Esophagus muscularis mucosa (tissue), 3 donors: ENCODE data around the gene CTPS2.
"Not testable (repeated sequence)": the region's sequence is repeated elsewhere in the genome, so short reads cannot be mapped to it uniquely, and the experiment has no call there.

Source experiments
- POLR2A ChIP-seq: fragments of 450-650 bp; IDR thresholded peaks from one replicate; pipeline ENCODE4 v1.6.1; 2017; ENCODE audit warnings: antibody characterized with exemption, moderate library complexity, mild to moderate bottlenecking, low read depth
- POLR2AphosphoS5 ChIP-seq, 2 donors: sonication (generic); formaldehyde crosslinking; IDR thresholded peaks; one replicate each; pipeline ENCODE4 v1.6.1; 2017; ENCODE audit warnings: antibody characterized with exemption in 2 of 2
- TF ChIP-seq, protein P1 (sequence below), 3 experiments: fragments of 200-600 bp in 2 of 3; fragments of 450-650 bp in 1 of 3; sonication (generic) in 2 of 3; IDR thresholded peaks; one replicate each; pipeline ENCODE4 v1.5.1; 2017 to 2019; ENCODE audit warnings: antibody characterized with exemption in 3 of 3, mild to moderate bottlenecking in 2 of 3, moderate library complexity in 1 of 3

DNA sequence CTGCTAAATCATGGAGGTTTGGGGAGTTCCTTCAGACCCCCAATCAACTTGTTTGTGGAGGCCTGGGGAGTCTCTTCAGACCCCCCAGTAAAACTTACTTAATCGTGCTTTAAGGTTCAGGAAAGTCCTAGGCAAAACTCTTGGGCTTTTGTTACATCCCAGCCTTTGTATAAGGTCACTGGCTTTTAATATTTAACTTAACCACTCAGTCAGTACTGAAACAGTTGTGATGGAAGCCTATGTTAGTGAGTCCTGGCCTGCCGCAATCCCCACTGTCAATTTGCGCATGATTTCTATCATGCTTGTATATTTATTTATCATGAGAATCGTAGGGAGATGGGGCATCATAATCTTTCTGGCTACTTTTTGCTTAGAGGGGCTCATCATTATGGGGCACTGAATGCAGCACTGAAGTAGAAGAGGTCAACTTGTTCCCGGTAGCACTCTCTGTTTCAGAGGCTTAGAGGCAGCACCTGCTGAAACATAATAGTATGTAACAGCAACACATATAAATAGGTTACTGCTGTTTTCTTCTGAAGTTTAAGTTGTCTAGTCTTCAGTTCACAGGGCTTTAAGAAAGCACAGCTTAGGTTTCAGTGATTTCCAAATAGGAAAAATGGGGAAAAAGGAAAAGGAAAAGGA lies 14.0 kb upstream of the CTPS2 start:
- not testable (repeated sequence) for TF ChIP-seq POLR2A; POLR2AphosphoS5 (IDR thresholded peaks at IDR 0.05)
- TF ChIP-seq, protein P1, sequence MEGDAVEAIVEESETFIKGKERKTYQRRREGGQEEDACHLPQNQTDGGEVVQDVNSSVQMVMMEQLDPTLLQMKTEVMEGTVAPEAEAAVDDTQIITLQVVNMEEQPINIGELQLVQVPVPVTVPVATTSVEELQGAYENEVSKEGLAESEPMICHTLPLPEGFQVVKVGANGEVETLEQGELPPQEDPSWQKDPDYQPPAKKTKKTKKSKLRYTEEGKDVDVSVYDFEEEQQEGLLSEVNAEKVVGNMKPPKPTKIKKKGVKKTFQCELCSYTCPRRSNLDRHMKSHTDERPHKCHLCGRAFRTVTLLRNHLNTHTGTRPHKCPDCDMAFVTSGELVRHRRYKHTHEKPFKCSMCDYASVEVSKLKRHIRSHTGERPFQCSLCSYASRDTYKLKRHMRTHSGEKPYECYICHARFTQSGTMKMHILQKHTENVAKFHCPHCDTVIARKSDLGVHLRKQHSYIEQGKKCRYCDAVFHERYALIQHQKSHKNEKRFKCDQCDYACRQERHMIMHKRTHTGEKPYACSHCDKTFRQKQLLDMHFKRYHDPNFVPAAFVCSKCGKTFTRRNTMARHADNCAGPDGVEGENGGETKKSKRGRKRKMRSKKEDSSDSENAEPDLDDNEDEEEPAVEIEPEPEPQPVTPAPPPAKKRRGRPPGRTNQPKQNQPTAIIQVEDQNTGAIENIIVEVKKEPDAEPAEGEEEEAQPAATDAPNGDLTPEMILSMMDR (IDR thresholded peaks at IDR 0.05): not testable (repeated sequence)
